BE2C (cell line): ENCODE measurements around the gene BCAM.

Source experiments
- DNase-seq: peaks from one replicate; pipeline ENCODE4 v3.0.0-alpha.2; 2020
- H3K27me3 ChIP-seq: fragments of 250-450 bp; sonication (Bioruptor Pico); 2 replicates; pipeline ENCODE4 v1.5.1; 2020; ENCODE audit warnings: mild to moderate bottlenecking
- H3K36me3 ChIP-seq: fragments of 250-450 bp; sonication (Bioruptor Pico); 2 replicates; pipeline ENCODE4 v1.5.1; 2020; ENCODE audit warnings: mild to moderate bottlenecking
- H3K4me1 ChIP-seq: fragments of 250-450 bp; sonication (Bioruptor Pico); 2 replicates; pipeline ENCODE4 v1.5.1; 2020
- H3K4me3 ChIP-seq: 2 replicates; pipeline ENCODE4 v1.5.1; 2011; ENCODE audit warnings: low read depth, low read length
- H3K9me3 ChIP-seq: fragments of 250-450 bp; sonication (Bioruptor Pico); 2 replicates; pipeline ENCODE4 v1.5.1; 2020
- TF ChIP-seq, protein P1 (sequence below): IDR thresholded peaks from 2 replicates; pipeline ENCODE4 v1.5.1; 2012; ENCODE audit warnings: mild to moderate bottlenecking, low read depth, low read length

BCAM gene

DNA sequence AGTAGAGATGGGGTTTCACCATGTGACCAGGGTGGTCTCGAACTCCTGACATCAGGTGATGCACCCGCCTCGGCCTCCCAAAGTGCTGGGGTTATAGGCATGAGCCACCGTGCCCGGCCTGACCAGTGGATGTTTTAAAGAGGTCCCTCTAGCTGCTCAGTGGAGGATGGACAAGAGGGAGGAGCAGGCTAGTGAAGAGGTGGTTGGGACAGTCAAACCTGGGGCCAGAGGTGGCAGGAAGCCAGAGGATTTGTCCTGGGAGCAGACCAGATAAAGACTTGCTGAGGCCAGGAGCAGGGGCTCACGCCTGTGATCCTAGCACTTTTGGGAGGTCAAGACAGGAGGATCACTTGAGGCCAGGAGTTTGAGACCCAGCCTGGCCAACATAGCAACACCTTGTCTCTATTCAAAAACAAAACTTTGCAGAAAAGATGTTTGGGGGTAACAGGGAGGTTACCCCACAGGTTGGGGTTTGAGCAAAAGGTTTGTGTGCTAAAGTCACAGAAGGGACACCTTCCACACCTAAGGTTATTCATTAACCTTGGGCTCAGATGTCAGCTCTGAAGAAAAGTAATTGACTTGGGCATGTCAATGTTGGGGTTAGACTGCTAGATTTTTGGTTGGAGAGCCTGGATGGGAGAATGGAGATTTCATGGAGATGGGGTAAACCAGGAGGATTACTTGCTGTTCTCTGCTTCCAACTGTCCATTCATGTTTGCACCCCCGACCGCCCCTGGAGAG lies 9.0 kb downstream of the BCAM start:
- TF ChIP-seq, protein P1, sequence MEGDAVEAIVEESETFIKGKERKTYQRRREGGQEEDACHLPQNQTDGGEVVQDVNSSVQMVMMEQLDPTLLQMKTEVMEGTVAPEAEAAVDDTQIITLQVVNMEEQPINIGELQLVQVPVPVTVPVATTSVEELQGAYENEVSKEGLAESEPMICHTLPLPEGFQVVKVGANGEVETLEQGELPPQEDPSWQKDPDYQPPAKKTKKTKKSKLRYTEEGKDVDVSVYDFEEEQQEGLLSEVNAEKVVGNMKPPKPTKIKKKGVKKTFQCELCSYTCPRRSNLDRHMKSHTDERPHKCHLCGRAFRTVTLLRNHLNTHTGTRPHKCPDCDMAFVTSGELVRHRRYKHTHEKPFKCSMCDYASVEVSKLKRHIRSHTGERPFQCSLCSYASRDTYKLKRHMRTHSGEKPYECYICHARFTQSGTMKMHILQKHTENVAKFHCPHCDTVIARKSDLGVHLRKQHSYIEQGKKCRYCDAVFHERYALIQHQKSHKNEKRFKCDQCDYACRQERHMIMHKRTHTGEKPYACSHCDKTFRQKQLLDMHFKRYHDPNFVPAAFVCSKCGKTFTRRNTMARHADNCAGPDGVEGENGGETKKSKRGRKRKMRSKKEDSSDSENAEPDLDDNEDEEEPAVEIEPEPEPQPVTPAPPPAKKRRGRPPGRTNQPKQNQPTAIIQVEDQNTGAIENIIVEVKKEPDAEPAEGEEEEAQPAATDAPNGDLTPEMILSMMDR = no peak
- no peaks in the 10 kb centered on the region for H3K9me3 ChIP-seq
- no peaks in the 10 kb centered on the region for H3K4me1 ChIP-seq
- DNase-seq = no peak
- no peaks in the 10 kb centered on the region for H3K36me3 ChIP-seq
- no peak overlapping the region for H3K4me3 ChIP-seq
- H3K27me3 ChIP-seq = no peaks in the 10 kb centered on the region; the same call in 1 of the 2 replicates

DNA sequence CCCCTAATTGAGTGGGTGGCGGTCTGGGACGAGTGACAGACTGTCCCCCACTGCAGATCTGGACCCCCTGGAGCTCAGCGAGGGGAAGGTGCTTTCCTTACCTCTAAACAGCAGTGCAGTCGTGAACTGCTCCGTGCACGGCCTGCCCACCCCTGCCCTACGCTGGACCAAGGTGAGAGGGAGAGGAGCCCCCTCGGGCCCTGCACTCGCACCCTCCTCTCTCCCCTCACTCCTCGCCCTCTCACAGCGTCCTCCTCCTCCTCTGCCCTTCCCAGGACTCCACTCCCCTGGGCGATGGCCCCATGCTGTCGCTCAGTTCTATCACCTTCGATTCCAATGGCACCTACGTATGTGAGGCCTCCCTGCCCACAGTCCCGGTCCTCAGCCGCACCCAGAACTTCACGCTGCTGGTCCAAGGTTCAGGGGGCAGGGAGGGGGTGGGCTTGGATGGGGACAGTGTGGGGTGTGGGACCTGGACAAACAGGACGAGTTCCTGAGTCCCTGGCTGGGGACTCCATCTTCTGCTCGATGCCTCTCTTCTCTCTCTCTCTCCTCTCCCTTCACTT lies 9.6 kb downstream of the BCAM start:
- no peak for DNase-seq
- TF ChIP-seq, protein P1 = no peak
- H3K36me3 ChIP-seq = no peaks in the 10 kb centered on the region
- H3K9me3 ChIP-seq = no peaks in the 10 kb centered on the region
- H3K27me3 ChIP-seq = no peaks in the 10 kb centered on the region; the same call in 1 of the 2 replicates
- no peaks in the 10 kb centered on the region for H3K4me1 ChIP-seq
- H3K4me3 ChIP-seq = no peak overlapping the region

DNA sequence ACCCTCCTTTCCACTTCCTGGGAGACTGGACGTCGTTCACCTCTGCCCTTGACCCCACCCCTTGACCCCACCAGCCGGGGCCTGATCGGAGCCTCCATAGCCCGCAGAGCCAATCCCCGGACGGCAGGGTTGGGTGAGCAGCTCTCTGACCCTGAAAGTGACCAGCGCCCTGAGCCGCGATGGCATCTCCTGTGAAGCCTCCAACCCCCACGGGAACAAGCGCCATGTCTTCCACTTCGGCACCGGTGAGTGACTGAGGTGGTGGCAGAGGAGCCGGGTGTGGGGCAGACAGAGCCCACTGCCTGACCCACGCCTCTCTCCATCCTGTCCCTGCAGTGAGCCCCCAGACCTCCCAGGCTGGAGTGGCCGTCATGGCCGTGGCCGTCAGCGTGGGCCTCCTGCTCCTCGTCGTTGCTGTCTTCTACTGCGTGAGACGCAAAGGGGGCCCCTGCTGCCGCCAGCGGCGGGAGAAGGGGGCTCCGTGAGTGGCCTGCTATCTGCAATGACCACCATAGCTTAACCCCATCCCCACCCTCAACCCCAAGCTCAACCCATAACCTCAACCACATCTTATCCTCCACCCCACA lies 10.4 kb downstream of the BCAM start:
- TF ChIP-seq, protein P1 = no peak
- no peak for DNase-seq
- H3K27me3 ChIP-seq = no peaks in the 10 kb centered on the region; the same call in 1 of the 2 replicates

DNA sequence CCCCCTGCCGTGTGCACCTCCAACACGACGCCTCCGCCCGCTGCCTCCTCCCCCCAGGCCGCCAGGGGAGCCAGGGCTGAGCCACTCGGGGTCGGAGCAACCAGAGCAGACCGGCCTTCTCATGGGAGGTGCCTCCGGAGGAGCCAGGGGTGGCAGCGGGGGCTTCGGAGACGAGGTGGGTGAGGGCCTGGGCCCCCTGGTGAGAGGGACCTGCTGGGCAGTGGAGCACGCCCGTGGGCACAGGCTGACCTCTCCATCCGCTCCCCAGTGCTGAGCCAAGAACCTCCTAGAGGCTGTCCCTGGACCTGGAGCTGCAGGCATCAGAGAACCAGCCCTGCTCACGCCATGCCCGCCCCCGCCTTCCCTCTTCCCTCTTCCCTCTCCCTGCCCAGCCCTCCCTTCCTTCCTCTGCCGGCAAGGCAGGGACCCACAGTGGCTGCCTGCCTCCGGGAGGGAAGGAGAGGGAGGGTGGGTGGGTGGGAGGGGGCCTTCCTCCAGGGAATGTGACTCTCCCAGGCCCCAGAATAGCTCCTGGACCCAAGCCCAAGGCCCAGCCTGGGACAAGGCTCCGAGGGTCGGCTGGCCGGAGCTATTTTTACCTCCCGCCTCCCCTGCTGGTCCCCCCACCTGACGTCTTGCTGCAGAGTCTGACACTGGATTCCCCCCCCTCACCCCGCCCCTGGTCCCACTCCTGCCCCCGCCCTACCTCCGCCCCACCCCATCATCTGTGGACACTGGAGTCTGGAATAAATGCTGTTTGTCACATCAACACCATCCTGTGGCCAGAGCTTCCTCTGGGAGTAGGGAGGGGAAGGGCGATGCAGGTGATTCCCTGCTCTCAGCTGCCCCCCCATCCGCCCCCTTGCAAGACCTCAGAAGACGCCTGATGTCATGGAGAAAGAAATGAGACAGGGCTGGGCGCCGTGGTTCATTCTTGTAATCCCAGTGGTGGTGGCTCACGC lies 12.0 kb downstream of the BCAM start:
- TF ChIP-seq, protein P1 = no peak
- no peak overlapping the region for H3K4me3 ChIP-seq
- H3K36me3 ChIP-seq = no peaks in the 10 kb centered on the region
- DNase-seq = no peak
- no peaks in the 10 kb centered on the region; the same call in 1 of the 2 replicates for H3K27me3 ChIP-seq
- no peaks in the 10 kb centered on the region for H3K4me1 ChIP-seq
- H3K9me3 ChIP-seq = no peaks in the 10 kb centered on the region

More for the DNA sequence above, 10.4 kb downstream of the BCAM start:
- Histone ChIP-seq H3K4me3 (no peak overlapping the region), H3K4me1 (no peaks in the 10 kb centered on the region), H3K9me3 (no peaks in the 10 kb centered on the region), H3K36me3 (no peaks in the 10 kb centered on the region)

DNA sequence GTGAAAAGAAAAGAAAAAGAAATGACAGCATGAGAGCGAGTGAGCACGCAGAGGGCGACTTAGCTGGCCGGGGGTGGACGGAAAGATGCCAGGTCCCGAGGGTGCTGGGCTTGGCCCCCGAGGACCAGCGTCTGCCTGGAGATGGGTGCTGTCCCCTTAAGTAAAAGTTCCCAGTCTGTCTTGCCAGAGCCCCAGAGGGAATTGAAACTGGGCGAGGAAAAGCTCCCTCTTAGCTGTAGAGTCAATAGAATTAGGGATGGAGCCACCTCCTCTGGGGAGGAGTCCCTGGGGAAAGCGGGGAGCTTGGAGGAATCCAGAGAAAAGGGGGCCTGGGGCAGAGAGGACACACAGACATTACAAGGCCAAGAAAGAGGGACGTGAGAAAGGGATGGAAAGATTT lies 13.3 kb downstream of the BCAM start:
- Histone ChIP-seq H3K4me3 (no peak overlapping the region), H3K9me3 (no peaks in the 10 kb centered on the region), H3K4me1 (no peaks in the 10 kb centered on the region), H3K36me3 (no peaks in the 10 kb centered on the region), H3K27me3 (peaks cover 4% of the 10 kb centered on the region)
- TF ChIP-seq, protein P1 = no peak
- DNase-seq = no peak
